PC-3 (cell line): ENCODE results near the gene MLLT10. TPM values are rescaled to one million over a fixed set of nuclear protein-coding genes. Genes with fewer than 3 reads are reported as not detected.

Experiments
- ATAC-seq: fragments of 200-7000 bp; cut with Tn5 transposase; 2 replicates; pipeline ENCODE4 v1.9.1; 2020; ENCODE audit warnings: mild to moderate bottlenecking, moderate library complexity
- BruUV-seq: library from RNA; stranded (reverse); fragments of 400-500 nt; replicated peaks from 2 replicates; lab custom pipeline; 2021; lab: Mats Ljungman, UMichigan
- CTCF ChIA-PET: fragments of 300-600 bp; sonication (Branson Sonifier 250); formaldehyde crosslinking; loops from one replicate; lab custom pipeline; 2022; ENCODE audit warnings: antibody characterized with exemption; lab: Charles Lee
- POLR2A ChIA-PET: fragments of 300-600 bp; sonication (Branson Sonifier 250); formaldehyde crosslinking; loops from one replicate; lab custom pipeline; 2022; ENCODE audit warnings: antibody characterized with exemption; ENCODE audit not compliant: unreplicated experiment; lab: Charles Lee
- DNase-seq: peaks from one replicate; pipeline ENCODE4 v3.0.0-alpha.2; 2015
- H2AFZ ChIP-seq: fragments of 300-600 bp; sonication (generic); 2 replicates; pipeline ENCODE4 v1.6.0; 2016; ENCODE audit warnings: antibody characterized with exemption, low read length
- H3F3A ChIP-seq: fragments of 300-600 bp; sonication (generic); one replicate; pipeline ENCODE4 v1.6.0; 2017; ENCODE audit warnings: antibody characterized with exemption, low read length, control low read depth, mild to moderate bottlenecking; ENCODE audit not compliant: unreplicated experiment
- H3K27ac ChIP-seq: fragments of 300-600 bp; sonication (generic); 2 replicates; pipeline ENCODE4 v1.5.1; 2016; ENCODE audit warnings: mild to moderate bottlenecking, low read length
- H3K27me3 ChIP-seq: fragments of 300-600 bp; sonication (generic); 2 replicates; pipeline ENCODE4 v1.6.1; 2016; ENCODE audit warnings: low read length, mixed read lengths
- H3K36me3 ChIP-seq: fragments of 300-600 bp; sonication (generic); 2 replicates; pipeline ENCODE4 v1.6.1; 2016; ENCODE audit warnings: low read depth, mixed run types, low read length, mixed read lengths
- H3K4me1 ChIP-seq: fragments of 300-600 bp; sonication (generic); 2 replicates; pipeline ENCODE4 v1.5.1; 2016; ENCODE audit warnings: low read length; ENCODE audit not compliant: insufficient read depth
- H3K4me2 ChIP-seq: fragments of 300-600 bp; sonication (generic); 2 replicates; pipeline ENCODE4 v1.6.0; 2016; ENCODE audit warnings: low read length
- H3K4me3 ChIP-seq: fragments of 300-600 bp; sonication (generic); 2 replicates; pipeline ENCODE4 v1.5.1; 2016; ENCODE audit warnings: mild to moderate bottlenecking, low read length, mixed read lengths
- H3K79me2 ChIP-seq: fragments of 300-600 bp; sonication (generic); 2 replicates; pipeline ENCODE4 v1.6.1; 2017; ENCODE audit warnings: low read length, mixed read lengths
- H3K9ac ChIP-seq: fragments of 300-600 bp; sonication (generic); 2 replicates; pipeline ENCODE4 v1.6.0; 2016; ENCODE audit warnings: mild to moderate bottlenecking, low read length
- H3K9me2 ChIP-seq: fragments of 300-600 bp; sonication (generic); replicated peaks from 2 replicates; pipeline ENCODE4 v1.6.1; 2016; ENCODE audit warnings: mixed run types, low read length, mixed read lengths
- H3K9me3 ChIP-seq: fragments of 300-600 bp; sonication (generic); 2 replicates; pipeline ENCODE4 v1.6.1; 2016; ENCODE audit warnings: low read length, mixed read lengths
- H4K20me1 ChIP-seq: fragments of 300-600 bp; sonication (generic); 2 replicates; pipeline ENCODE4 v1.6.1; 2016; ENCODE audit warnings: low read length, mixed read lengths
- CTCF ChIP-seq: fragments of 300-600 bp; sonication (generic); conservative IDR thresholded peaks from 2 replicates; pipeline ENCODE4 v1.5.1; 2017; ENCODE audit warnings: antibody characterized with exemption, low read depth, mild to moderate bottlenecking, low read length
- EZH2 ChIP-seq: fragments of 300-600 bp; sonication (generic); IDR thresholded peaks from one replicate; pipeline ENCODE4 v1.6.1; 2017; ENCODE audit warnings: antibody characterized with exemption, mild to moderate bottlenecking, low read length; ENCODE audit not compliant: unreplicated experiment
- EZH2phosphoT487 ChIP-seq: fragments of 300-600 bp; sonication (generic); IDR thresholded peaks from 2 replicates; pipeline ENCODE4 v1.6.1; 2018; ENCODE audit warnings: mild to moderate bottlenecking, antibody characterized with exemption, low read length, borderline replicate concordance
- intact Hi-C: fragments of 100-400 bp; cut with micrococcal nuclease; formaldehyde crosslinking; loops from 2 replicates; pipeline ENCODE4 v1.9.0; 2023
- total RNA-seq: library from RNA; depleted of rRNA; stranded (reverse); fragments of >200 nt; gene quantifications from 2 replicates; pipeline ENCODE4 v1.2.3, GENCODE V29; 2014

MLLT10 gene
- total RNA-seq, 1 experiment from 2014 or later: 32.5 TPM

GRCh38 chr10:21688870-21689269, 154.8 kb downstream of the MLLT10 start:
- no peaks in the 10 kb centered on the region for H3K79me2 ChIP-seq
- ATAC-seq: no peak
- DNase-seq: no peak

GRCh38 chr10:21689881-21690280, 155.8 kb downstream of the MLLT10 start:
- BruUV-seq: no TSS peak
- DNase-seq (no peak), ATAC-seq (no peak)
- ChIA-PET POLR2A (no interaction called here), CTCF (no interaction called here)
- Histone ChIP-seq H3K36me3 (no peaks in the 10 kb centered on the region), H3K4me3 (no peak overlapping the region), H3K9me2 (no peaks in the 10 kb centered on the region), H2AFZ (no peak overlapping the region), H3K27ac (no peak overlapping the region), H3K79me2 (no peaks in the 10 kb centered on the region), H4K20me1 (no peaks in the 10 kb centered on the region), H3K27me3 (no peaks in the 10 kb centered on the region), H3K9me3 (no peaks in the 10 kb centered on the region), H3F3A (no peaks in the 10 kb centered on the region), H3K4me1 (no peaks in the 10 kb centered on the region), H3K4me2 (no peak overlapping the region), H3K9ac (no peak overlapping the region)
- no peak for TF ChIP-seq EZH2phosphoT487
- no peak for TF ChIP-seq EZH2
- TF ChIP-seq CTCF: no peak
- intact Hi-C loops: no loop called here

More at GRCh38 chr10:21688870-21689269, 154.8 kb downstream of the MLLT10 start:
- no TSS peak for BruUV-seq
- ChIA-PET CTCF (no interaction called here), POLR2A (no interaction called here)
- TF ChIP-seq EZH2 (no peak), EZH2phosphoT487 (no peak)
- Histone ChIP-seq H3K4me2 (no peak overlapping the region), H3F3A (no peaks in the 10 kb centered on the region), H4K20me1 (no peaks in the 10 kb centered on the region), H3K27ac (no peak overlapping the region), H3K9me3 (no peaks in the 10 kb centered on the region), H3K9ac (no peak overlapping the region), H3K36me3 (no peaks in the 10 kb centered on the region), H3K4me3 (no peak overlapping the region), H3K27me3 (no peaks in the 10 kb centered on the region), H3K9me2 (no peaks in the 10 kb centered on the region), H2AFZ (no peak overlapping the region), H3K4me1 (no peaks in the 10 kb centered on the region)
- intact Hi-C loops: no loop called here

DNA sequence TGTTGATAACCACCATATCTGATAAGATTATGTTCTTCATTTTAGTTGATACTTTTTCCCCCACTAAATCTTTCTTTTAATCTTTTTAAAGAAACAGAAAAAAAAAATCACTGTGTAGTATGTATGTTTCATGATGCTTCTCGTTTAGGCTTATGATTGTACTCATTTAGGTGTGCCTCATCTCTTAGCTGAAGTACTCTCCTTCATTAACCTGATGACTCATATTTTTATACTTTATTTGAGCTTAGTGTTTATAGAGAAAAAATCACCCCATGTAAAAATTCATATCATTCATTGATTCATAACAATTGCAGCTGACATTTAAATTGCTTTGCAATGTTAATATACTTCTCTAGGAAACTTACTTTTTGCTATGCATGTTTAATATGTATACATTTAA, 158.9 kb downstream of the MLLT10 start:
- Histone ChIP-seq H3K9ac (no peak overlapping the region), H4K20me1 (no peaks in the 10 kb centered on the region), H3K36me3 (no peaks in the 10 kb centered on the region), H3K27me3 (no peaks in the 10 kb centered on the region), H3K79me2 (no peaks in the 10 kb centered on the region), H3K4me1 (no peaks in the 10 kb centered on the region), H3K9me3 (no peaks in the 10 kb centered on the region), H2AFZ (no peak overlapping the region), H3K9me2 (no peaks in the 10 kb centered on the region), H3F3A (no peaks in the 10 kb centered on the region), H3K4me3 (no peak overlapping the region), H3K4me2 (no peak overlapping the region), H3K27ac (no peak overlapping the region)
- intact Hi-C loops: no loop called here
- peak; percentile 78 for ATAC-seq
- BruUV-seq: no TSS peak
- ChIA-PET CTCF (no interaction called here), POLR2A (no interaction called here)
- no peak for TF ChIP-seq CTCF
- peak; percentile 9 for DNase-seq
